H9 (cell line): Measurements from ENCODE around the gene NR2F1-AS1. TPM values are rescaled to one million over a fixed set of nuclear protein-coding genes. Genes with fewer than 3 reads are reported as not detected.

Experiments
- DNase-seq: peaks from one replicate; pipeline ENCODE4 v3.0.0-alpha.2; 2017
- H2AFZ ChIP-seq: one replicate; pipeline ENCODE4 v1.6.1; 2013; ENCODE audit warnings: mild to moderate bottlenecking, low read length, control low read depth, moderate library complexity
- H2AK5ac ChIP-seq: 2 replicates; pipeline ENCODE4 v1.6.1; 2013; ENCODE audit warnings: low read length, control low read depth, mixed read lengths; ENCODE audit not compliant: insufficient read length
- H2BK120ac ChIP-seq: one replicate; pipeline ENCODE4 v1.6.1; 2013; ENCODE audit warnings: low read depth, mild to moderate bottlenecking, low read length, control low read depth, inconsistent platforms; ENCODE audit not compliant: poor library complexity, severe bottlenecking
- H2BK12ac ChIP-seq: 2 replicates; pipeline ENCODE4 v1.6.1; 2013; ENCODE audit warnings: low read length, control low read depth, mixed read lengths, low read depth; ENCODE audit not compliant: insufficient read length
- H2BK15ac ChIP-seq: 2 replicates; pipeline ENCODE4 v1.6.1; 2013; ENCODE audit warnings: low read depth, low read length, control low read depth
- H2BK20ac ChIP-seq: one replicate; pipeline ENCODE4 v1.6.1; 2013; ENCODE audit warnings: low read depth, mild to moderate bottlenecking, low read length, control low read depth, inconsistent platforms; ENCODE audit not compliant: poor library complexity, severe bottlenecking
- H2BK5ac ChIP-seq: 2 replicates; pipeline ENCODE4 v1.6.1; 2013; ENCODE audit warnings: low read length, control low read depth, mixed read lengths; ENCODE audit not compliant: insufficient read length
- H3K14ac ChIP-seq: 2 replicates; pipeline ENCODE4 v1.6.1; 2013; ENCODE audit warnings: low read length, control low read depth; ENCODE audit not compliant: insufficient read depth
- H3K18ac ChIP-seq: 2 replicates; pipeline ENCODE4 v1.6.1; 2013; ENCODE audit warnings: low read depth, mild to moderate bottlenecking, mixed read lengths, low read length, control low read depth; ENCODE audit not compliant: insufficient read length
- H3K23ac ChIP-seq: 2 replicates; pipeline ENCODE4 v1.6.1; 2013; ENCODE audit warnings: low read length, control low read depth, mixed read lengths, low read depth; ENCODE audit not compliant: insufficient read length
- H3K23me2 ChIP-seq: 2 replicates; pipeline ENCODE4 v1.6.1; 2013; ENCODE audit warnings: low read depth, mild to moderate bottlenecking, mixed read lengths, low read length, control low read depth; ENCODE audit not compliant: insufficient read length, poor library complexity, severe bottlenecking
- H3K27ac ChIP-seq: 2 replicates; pipeline ENCODE4 v1.5.1; 2013; ENCODE audit warnings: low read length, control low read depth, mixed read lengths, low read depth; ENCODE audit not compliant: insufficient read length
- H3K27me3 ChIP-seq: 2 replicates; pipeline ENCODE4 v1.6.1; 2013; ENCODE audit warnings: low read length, control low read depth, inconsistent platforms; ENCODE audit not compliant: insufficient read depth
- H3K4ac ChIP-seq: 2 replicates; pipeline ENCODE4 v1.6.1; 2013; ENCODE audit warnings: low read depth, mild to moderate bottlenecking, control low read depth, inconsistent platforms, low read length, moderate library complexity
- H3K4me1 ChIP-seq: 2 replicates; pipeline ENCODE4 v1.6.1; 2013; ENCODE audit warnings: low read length, control low read depth, inconsistent platforms; ENCODE audit not compliant: insufficient read depth
- H3K4me2 ChIP-seq: 2 replicates; pipeline ENCODE4 v1.6.1; 2013; ENCODE audit warnings: low read length, control low read depth, mixed read lengths; ENCODE audit not compliant: insufficient read length, insufficient read depth
- H3K56ac ChIP-seq: 2 replicates; pipeline ENCODE4 v1.6.1; 2013; ENCODE audit warnings: low read depth, mild to moderate bottlenecking, mixed read lengths, low read length, control low read depth; ENCODE audit not compliant: insufficient read length
- H3K79me1 ChIP-seq: 2 replicates; pipeline ENCODE4 v1.6.1; 2013; ENCODE audit warnings: low read depth, mild to moderate bottlenecking, moderate library complexity, low read length, control low read depth, inconsistent platforms; ENCODE audit not compliant: insufficient read depth, poor library complexity, severe bottlenecking
- H3K79me2 ChIP-seq: 2 replicates; pipeline ENCODE4 v1.6.1; 2013; ENCODE audit warnings: low read length, control low read depth, inconsistent platforms; ENCODE audit not compliant: insufficient read depth
- H3K9ac ChIP-seq: 2 replicates; pipeline ENCODE4 v1.6.1; 2013; ENCODE audit warnings: low read length, control low read depth, mixed read lengths; ENCODE audit not compliant: insufficient read length; ENCODE audit errors: extremely low read depth
- H3K9me3 ChIP-seq: one replicate; pipeline ENCODE4 v1.6.1; 2013; ENCODE audit warnings: low read depth, low read length, inconsistent platforms; ENCODE audit not compliant: control insufficient read depth
- H3T11ph ChIP-seq: one replicate; pipeline ENCODE4 v1.6.1; 2013; ENCODE audit warnings: mild to moderate bottlenecking, low read length, control low read depth, inconsistent platforms
- H4K20me1 ChIP-seq: one replicate; pipeline ENCODE4 v1.6.1; 2013; ENCODE audit not compliant: control insufficient read depth, insufficient read length, insufficient read depth
- H4K5ac ChIP-seq: 2 replicates; pipeline ENCODE4 v1.6.1; 2013; ENCODE audit warnings: low read depth, mild to moderate bottlenecking, mixed read lengths, low read length, control low read depth; ENCODE audit not compliant: insufficient read length
- H4K8ac ChIP-seq: replicated peaks from 2 replicates; pipeline ENCODE4 v1.6.1; 2013; ENCODE audit warnings: low read length, control low read depth, mixed read lengths, low read depth; ENCODE audit not compliant: insufficient read length
- H4K91ac ChIP-seq: 2 replicates; pipeline ENCODE4 v1.6.1; 2013; ENCODE audit warnings: low read depth, mild to moderate bottlenecking, moderate library complexity, mixed read lengths, low read length, control low read depth; ENCODE audit not compliant: insufficient read length
- H3K27ac Mint-ChIP-seq, 3 experiments: 2 replicates in 2 of 3; 3 replicates in 1 of 3; pipeline ENCODE4 v1.8.0; 2020 to 2021; ENCODE audit warnings: mixed read lengths in 3 of 3, mild to moderate bottlenecking in 1 of 3, moderate library complexity in 1 of 3
- H3K27me3 Mint-ChIP-seq: 2 replicates; pipeline ENCODE4 v1.8.0; 2021; ENCODE audit warnings: low read depth, mild to moderate bottlenecking, moderate library complexity, mixed read lengths
- H3K36me3 Mint-ChIP-seq, 3 experiments: 2 replicates in 2 of 3; 3 replicates in 1 of 3; pipeline ENCODE4 v1.8.0; 2020 to 2021; ENCODE audit warnings: low read depth in 3 of 3, mixed read lengths in 3 of 3; ENCODE audit not compliant: insufficient read depth in 1 of 3
- H3K4me1 Mint-ChIP-seq, 2 experiments: 2 replicates each; pipeline ENCODE4 v1.8.0; 2020; ENCODE audit warnings: mixed read lengths in 2 of 2
- H3K4me3 Mint-ChIP-seq, 2 experiments: 2 replicates in 1 of 2; 3 replicates in 1 of 2; pipeline ENCODE4 v1.8.0; 2020 to 2021; ENCODE audit warnings: mild to moderate bottlenecking in 2 of 2, mixed read lengths in 2 of 2, moderate library complexity in 1 of 2
- H3K9me3 Mint-ChIP-seq, 2 experiments: 2 replicates in 1 of 2; 3 replicates in 1 of 2; pipeline ENCODE4 v1.8.0; 2020; ENCODE audit warnings: mild to moderate bottlenecking in 2 of 2, mixed read lengths in 2 of 2, moderate library complexity in 1 of 2
- WGBS: extraction: QIAGEN DNeasy Blood & Tissue Kit; methylation state at CpG from one replicate; pipeline ENCODE4 v1.1.7; 2013; ENCODE audit warnings: missing lambda C conversion rate, low lambda C conversion rate, mixed read lengths; ENCODE audit not compliant: insufficient read length; ENCODE audit errors: extremely low coverage; 5-methylcytosine and 5-hydroxymethylcytosine counted together
- total RNA-seq: library from RNA; stranded (reverse); gene quantifications from 2 replicates; pipeline ENCODE4 v1.2.1, GENCODE V29; 2021
- TF ChIP-seq, protein P1 (sequence below): fragments of 200-600 bp; sonication (generic); conservative IDR thresholded peaks from 3 replicates; pipeline ENCODE4 v1.8.0; 2021; ENCODE audit warnings: antibody characterized with exemption, mild to moderate bottlenecking

NR2F1-AS1 gene
- total RNA-seq, 1 experiment from 2014 or later: 1.9 TPM

DNA sequence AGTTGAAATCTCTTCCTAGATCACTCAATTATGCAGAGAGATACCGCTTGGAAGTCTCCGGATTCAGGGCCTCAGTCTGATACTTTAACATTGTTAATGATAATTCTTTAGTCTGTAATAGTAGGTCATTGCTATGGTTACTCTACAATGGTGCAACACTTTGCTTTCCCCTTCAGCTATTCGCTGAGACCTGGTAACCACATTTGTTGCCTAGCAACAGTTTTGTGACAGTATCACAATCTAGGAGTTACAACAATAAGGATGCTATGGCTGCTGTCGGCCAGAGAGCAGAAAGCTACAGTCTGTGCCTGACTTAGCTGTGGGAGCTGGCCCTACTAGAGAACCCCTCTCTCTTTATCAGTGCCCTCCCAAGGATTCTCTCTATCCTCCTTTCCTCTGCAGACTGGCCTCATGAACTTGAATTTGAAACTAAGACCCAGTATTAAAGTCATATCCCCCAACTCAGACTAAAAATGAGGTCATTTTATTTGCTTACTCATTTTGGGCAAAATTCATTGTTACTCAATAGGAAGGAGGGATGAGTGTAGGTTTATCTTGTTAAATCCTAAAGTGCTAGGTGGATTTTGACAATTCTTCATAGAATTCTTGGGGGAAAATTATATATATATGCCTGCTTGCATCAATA is 41.3 kb upstream of the NR2F1-AS1 start:
- Mint-ChIP-seq H3K27ac (no peak overlapping the region), H3K4me1 (peaks cover 12 to 20% of the 10 kb centered on the region in 2 experiments), H3K36me3 (no peaks in the 10 kb centered on the region), H3K4me3 (peak overlapping the region in 1 of 2 experiments; percentile 44; a peak in 2 of 5 replicates), H3K9me3 (no peaks in the 10 kb centered on the region; a peak in 1 of 5 replicates), H3K27me3 (peaks cover 46% of the 10 kb centered on the region)
- peaks cover 10% of the 10 kb centered on the region for H3K23me2 ChIP-seq
- no peaks in the 10 kb centered on the region for H4K20me1 ChIP-seq
- H3K18ac ChIP-seq: no peak overlapping the region
- no peak for DNase-seq
- H3K4me2 ChIP-seq: no peak overlapping the region
- H2BK20ac ChIP-seq: peak overlapping the region; percentile 45
- H3K56ac ChIP-seq: no peak overlapping the region
- H4K91ac ChIP-seq: no peak overlapping the region
- H2AFZ ChIP-seq: no peak overlapping the region
- H3K4ac ChIP-seq: no peak overlapping the region
- no peak overlapping the region for H2BK5ac ChIP-seq
- no peaks in the 10 kb centered on the region for H3K9me3 ChIP-seq
- H3K9ac ChIP-seq: no peak overlapping the region
- H3K27ac ChIP-seq: no peak overlapping the region
- no peaks in the 10 kb centered on the region for H3K4me1 ChIP-seq
- TF ChIP-seq, protein P1, sequence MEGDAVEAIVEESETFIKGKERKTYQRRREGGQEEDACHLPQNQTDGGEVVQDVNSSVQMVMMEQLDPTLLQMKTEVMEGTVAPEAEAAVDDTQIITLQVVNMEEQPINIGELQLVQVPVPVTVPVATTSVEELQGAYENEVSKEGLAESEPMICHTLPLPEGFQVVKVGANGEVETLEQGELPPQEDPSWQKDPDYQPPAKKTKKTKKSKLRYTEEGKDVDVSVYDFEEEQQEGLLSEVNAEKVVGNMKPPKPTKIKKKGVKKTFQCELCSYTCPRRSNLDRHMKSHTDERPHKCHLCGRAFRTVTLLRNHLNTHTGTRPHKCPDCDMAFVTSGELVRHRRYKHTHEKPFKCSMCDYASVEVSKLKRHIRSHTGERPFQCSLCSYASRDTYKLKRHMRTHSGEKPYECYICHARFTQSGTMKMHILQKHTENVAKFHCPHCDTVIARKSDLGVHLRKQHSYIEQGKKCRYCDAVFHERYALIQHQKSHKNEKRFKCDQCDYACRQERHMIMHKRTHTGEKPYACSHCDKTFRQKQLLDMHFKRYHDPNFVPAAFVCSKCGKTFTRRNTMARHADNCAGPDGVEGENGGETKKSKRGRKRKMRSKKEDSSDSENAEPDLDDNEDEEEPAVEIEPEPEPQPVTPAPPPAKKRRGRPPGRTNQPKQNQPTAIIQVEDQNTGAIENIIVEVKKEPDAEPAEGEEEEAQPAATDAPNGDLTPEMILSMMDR: no peak
- peaks cover 30% of the 10 kb centered on the region for H3K27me3 ChIP-seq
- H3K79me1 ChIP-seq: no peaks in the 10 kb centered on the region
- no peak overlapping the region for H4K8ac ChIP-seq
- no peak overlapping the region for H2AK5ac ChIP-seq
- H3K79me2 ChIP-seq: no peaks in the 10 kb centered on the region
- no peak overlapping the region for H3K14ac ChIP-seq
- H3T11ph ChIP-seq: no peak overlapping the region
- no peak overlapping the region for H3K23ac ChIP-seq
- H2BK12ac ChIP-seq: no peak overlapping the region
- no peak overlapping the region for H4K5ac ChIP-seq
- H2BK120ac ChIP-seq: no peak overlapping the region
- WGBS: no CpG with 5 or more reads among the region's 4 CpGs
- no peak overlapping the region for H2BK15ac ChIP-seq
